ENCODE measurements around the gene RTN4R.

RTN4R gene

DNA sequence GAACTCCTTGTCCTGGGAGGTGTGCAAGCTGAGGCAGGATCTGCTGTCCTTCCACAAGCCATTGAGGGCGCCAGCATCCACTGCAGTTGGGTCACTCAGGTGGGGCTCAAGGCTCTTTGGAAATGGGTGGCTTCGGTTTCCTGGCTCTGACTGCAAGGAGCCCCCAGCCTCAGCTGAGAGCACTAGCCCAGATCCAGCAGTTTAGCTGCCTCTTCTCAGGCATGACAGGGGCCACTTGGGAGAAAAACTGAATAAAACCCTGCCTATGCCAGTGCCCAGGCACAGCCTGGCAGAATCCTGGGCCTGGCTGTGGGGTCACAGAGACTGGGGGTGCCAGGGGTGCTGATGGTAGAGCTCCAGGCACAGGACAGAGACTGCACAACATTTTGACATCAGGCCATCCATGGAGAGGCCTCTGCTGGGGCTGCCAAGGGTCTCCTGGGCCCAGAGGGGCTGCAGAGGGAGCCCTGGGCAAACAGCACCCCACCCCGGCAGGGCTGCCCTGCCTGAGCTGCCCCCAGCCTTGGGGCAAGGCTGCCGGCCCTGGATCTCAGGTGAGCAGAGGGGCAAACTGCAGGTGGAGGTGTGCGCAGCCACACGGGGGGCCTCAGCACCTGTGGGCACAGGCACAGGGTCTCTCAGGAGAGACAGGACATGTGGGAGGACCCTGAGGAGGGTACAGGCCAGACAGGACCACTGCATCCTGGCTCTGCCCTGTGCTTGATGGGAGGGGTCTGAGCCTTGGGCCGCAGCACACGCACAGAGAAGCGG is 28.3 kb downstream of the RTN4R start:
- no peak for FAIRE-seq

- FAIRE-seq, result no peak
These were observed 29.0 kb downstream of the RTN4R start for GRCh38 chr22:20238901-20239675.

GRCh38 chr22:20238536-20238900 is 29.6 kb downstream of the RTN4R start:
- FAIRE-seq, result no peak

- FAIRE-seq, result no peak
These were observed 30.4 kb downstream of the RTN4R start for GRCh38 chr22:20237480-20238440.

DNA sequence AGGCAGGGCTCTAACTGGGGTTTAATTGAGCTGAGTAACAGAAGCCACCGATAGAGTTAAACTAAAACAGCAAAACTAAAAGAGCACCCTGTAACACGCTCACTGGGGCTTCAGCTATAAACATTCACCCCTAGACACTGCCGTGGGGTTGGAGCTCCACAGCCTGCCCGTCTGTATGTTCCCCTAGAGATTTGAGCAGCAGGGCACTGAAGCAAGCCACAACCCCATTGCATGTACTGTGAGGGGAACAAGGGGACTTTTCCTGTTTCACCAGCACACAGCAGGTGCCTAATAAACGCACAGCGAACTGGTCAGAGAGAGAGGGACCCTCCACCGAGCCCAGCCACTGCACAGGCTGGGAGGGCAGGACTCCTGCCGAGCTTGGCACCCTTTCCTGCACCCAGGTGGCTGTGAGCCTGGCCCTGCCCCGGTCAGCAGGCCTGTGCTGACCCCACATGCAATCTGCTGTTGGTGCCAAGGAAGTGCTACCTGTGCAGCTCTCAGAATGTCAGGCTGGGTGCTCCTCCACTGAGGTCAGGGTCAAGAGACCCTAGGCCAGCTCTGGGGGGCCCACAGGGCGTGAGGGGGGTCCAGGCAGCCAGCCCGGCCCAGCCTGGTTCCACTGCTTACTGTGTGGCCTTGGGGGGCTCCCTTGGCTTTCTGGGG is 31.9 kb downstream of the RTN4R start:
- FAIRE-seq, result no peak

- no peak for FAIRE-seq
These were observed 32.6 kb downstream of the RTN4R start for GRCh38 chr22:20235389-20235991.

GRCh38 chr22:20234760-20235388 is 33.2 kb downstream of the RTN4R start:
- FAIRE-seq, result no peak

DNA sequence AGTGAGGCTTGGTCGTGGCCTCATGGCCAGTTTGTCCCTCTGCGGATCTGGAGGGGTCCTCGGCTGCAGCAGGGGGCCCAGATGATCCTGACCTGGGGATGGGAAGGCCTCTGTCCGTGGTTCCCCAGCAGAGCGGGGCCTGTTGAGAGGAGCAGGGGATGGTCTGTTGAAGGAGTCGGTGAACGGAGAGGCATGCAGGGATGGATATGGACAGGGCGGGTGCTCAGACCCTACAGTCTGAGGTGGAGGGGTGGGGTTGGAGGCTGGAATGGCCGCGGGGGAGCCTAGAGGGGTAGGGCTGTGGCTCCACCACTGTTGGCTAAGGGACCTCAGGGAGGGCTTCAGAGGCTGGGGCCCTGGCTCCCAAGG is 33.8 kb downstream of the RTN4R start:
- no peak for FAIRE-seq

DNA sequence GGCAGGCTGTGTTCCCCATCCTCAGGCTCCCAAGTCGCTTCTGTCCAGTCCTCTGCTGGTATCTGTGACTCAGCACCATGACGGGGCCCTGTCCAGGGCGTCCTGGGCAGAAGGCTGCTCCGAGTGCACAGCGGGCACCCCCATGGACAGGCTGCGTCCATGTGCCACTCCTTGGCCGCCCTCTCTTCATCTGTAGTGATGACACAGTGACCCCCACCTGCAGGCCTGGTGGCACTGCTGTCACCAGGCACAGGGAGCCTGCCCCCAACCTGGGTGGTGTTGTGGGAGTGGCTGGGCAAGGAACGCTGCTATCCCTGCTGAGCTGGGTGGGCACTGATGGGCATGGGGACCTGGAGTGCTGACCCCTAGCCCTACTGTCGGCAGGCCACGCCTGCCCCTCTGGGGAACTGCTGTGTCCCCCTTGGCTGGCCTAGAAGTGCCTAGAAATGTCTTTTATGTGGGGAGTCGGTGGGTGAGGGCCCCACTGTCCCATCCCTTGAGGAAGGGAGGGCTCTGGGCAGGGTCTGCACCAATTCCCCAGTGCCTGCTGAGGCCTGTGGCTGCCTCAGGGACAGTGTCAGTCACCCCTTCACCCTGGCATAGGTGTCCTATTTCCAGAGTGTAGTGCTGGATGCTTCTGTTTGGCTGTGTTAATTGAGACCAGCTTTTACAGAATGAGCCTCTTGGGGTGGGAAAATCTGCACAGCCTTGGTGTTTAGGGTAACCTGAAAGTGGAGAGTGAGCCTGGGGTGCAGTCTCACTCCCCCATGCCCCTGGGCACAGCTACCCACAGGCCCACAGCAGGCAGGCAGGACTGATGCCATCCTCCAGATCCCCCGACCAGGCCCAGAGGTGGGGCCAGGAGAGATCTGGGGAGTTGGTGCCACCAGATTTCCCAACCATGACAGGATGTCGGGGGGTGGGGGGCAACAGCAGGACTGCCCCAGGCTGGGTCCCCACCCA is 34.5 kb downstream of the RTN4R start:
- FAIRE-seq, result no peak

DNA sequence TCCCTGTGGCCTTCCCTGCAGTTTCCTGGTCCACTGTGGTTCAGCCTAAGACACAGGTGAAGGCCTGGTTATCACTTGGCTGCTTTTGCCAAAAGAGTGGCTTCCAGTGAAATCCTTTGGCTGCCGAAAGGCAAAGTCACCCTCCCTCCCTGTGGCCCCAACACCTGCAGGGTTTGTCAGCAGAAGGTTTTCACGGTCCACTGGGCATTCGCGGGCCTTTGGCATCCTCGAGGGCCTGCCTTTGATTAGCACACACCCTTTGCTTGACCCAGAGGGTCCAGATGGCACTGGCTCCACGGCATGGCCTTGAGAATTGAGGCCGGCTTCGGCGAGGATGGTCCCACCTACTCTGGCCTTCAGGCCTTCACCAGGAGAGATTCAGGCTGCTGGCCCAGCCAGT is 35.3 kb downstream of the RTN4R start:
- no peak for FAIRE-seq

DNA sequence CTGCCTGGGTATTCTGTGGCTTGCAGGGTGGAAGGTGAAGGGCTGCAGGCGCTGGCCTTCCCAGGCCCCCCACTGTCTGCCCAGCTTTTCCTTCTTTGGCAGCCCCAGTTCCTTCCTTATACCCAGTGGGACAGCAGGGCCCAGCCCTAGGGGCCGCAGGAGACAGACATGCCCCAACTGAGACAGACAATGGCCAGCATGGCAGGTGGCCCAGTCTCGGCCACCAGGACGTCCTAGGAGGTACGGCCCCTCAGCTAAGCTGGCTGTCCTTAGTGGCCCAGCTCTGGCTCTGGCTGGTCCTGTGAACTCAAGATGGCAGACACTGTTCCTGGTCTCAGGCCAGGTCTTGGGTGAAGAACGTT is 35.9 kb downstream of the RTN4R start:
- no peak for FAIRE-seq

GRCh38 chr22:20231514-20232236 is 36.4 kb downstream of the RTN4R start:
- no peak for FAIRE-seq

- FAIRE-seq, result no peak
These were observed 37.2 kb downstream of the RTN4R start for GRCh38 chr22:20230777-20231420.

DNA sequence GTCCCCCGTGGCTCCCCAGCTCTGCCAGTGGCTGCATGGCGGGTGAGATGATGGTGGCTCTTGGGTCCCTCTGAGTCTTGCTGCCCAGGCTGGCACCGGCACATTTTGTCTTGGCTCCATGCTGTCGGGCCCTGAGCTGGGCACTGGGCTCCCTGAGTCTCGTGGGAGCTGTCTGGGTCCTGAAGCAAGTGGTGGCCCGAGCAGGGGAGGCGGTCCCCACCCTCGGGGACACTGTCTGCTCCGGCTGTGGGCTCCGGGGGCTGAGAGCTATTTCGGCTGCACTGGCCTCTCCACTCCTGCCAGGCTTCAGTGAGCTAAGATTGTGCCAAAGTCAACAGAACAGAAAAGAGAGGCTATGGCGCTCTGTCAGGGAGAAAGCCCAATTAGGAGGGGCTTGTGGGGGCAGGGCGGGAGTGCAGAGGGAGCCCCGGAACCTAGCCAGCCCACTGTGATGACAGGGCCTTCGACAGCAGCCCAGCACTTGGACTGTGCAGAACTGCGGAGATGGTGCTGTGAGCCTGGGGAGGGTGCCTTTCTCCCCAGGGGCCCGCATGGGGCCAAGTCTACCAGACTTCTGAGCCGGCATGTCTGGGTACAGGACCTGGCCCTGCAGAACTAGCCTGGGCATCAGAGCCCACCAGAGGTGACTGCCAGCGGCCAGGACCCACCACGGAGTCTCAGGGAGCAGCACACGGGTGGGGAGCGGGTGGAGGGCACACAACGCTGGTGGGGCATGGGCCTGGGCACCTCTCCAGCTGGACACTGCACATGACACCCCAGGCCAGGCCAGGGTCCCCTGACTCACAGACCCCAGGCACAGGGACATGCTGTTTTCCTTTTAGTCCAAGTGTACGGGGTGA is 38.0 kb downstream of the RTN4R start:
- no peak for FAIRE-seq

GRCh38 chr22:20228939-20229272 is 39.2 kb downstream of the RTN4R start:
- FAIRE-seq, result no peak

DNA sequence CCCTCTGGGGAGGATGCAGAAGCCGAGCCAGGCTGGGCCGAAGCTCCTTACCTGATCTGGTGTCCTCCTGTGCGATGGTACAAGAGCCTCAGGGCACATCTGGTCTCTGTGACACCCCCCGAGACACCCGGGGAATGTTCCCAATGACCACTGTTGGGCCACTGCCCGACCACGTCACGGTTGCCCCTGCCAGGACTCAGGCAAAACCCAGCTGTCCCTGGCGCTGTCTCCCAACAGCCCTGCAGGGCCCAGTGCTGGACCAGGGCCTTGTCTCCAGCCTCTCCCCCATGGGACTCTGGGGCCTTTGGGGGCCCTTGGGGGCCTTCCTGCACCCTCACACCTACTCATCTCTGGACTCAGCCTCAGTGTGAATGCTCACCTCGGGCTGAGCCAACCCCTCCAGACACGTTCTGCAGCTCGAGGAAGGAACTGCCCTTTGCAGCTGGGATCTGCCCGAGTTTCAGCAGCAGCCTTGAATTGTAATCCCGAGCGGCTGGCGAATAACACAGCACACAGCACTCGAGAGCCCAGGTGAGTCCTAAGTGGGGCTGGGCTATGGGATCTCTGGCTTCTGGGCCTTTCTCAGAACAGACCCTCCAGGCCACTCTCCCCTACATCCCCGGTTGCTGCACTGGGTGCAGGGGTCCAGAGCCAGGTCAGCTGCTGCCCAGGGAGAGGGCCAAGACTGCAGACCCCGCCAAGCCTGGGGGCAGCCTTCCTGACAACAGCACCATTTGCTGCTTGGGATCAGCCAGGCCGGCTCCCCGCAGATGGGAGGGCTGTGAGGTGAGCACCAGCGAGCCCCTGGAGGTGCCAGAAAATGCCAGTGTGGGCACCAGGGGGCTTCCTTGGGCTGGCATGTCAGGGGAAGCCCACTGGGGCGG is 39.8 kb downstream of the RTN4R start:
- FAIRE-seq, result no peak

DNA sequence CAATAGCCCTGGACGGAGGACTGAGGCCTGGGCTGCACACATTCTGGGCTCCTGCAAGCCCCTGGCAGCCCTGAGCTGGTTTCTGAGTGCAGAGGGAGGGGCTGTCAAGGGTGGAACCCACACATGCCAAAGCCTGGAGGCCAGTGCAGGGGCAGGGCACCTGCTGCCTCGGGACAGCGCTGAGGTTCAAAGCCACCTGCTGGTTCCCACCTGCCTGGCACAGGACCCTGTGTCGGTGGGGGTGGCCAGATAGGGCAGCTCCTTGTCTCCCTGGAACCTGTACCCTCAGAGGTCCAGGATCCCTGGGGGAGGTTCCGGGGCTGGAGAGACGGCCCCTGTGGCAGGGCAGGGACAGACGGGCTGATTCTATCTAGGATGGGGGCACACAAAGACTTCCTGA is 40.8 kb downstream of the RTN4R start:
- FAIRE-seq, result no peak

Data from colon (tissue), 2 donors.